Esophagus (tissue), 2 donors: ENCODE results near the gene CRTAP. TPM values are rescaled to one million over a fixed set of nuclear protein-coding genes. Genes with fewer than 3 reads are reported as not detected.
"Not testable (repeated sequence)": the region's sequence is repeated elsewhere in the genome, so short reads cannot be mapped to it uniquely, and the experiment has no call there.

ENCODE experiments used
- H3K27ac ChIP-seq, 2 donors: one replicate each; pipeline ENCODE4 v1.5.1; 2013; ENCODE audit warnings: low read depth in 2 of 2, mild to moderate bottlenecking in 2 of 2, inconsistent platforms in 1 of 2, low read length in 1 of 2, moderate library complexity in 1 of 2
- H3K27me3 ChIP-seq, 2 donors: one replicate each; pipeline ENCODE4 v1.6.1; 2013; ENCODE audit warnings: low read length in 2 of 2, control low read depth in 1 of 2, mild to moderate bottlenecking in 1 of 2; ENCODE audit not compliant: insufficient read depth in 2 of 2, control insufficient read depth in 1 of 2
- H3K36me3 ChIP-seq, 2 donors: one replicate each; pipeline ENCODE4 v1.6.1; 2013; ENCODE audit warnings: low read length in 1 of 2; ENCODE audit not compliant: control insufficient read depth in 2 of 2, insufficient read depth in 2 of 2
- H3K4me1 ChIP-seq, 2 donors: one replicate each; pipeline ENCODE4 v1.6.1; 2013; ENCODE audit warnings: low read length in 1 of 2; ENCODE audit not compliant: control insufficient read depth in 2 of 2, insufficient read depth in 2 of 2
- H3K4me3 ChIP-seq, 2 donors: one replicate each; pipeline ENCODE4 v1.5.1; 2013; ENCODE audit warnings: low read length in 2 of 2, mild to moderate bottlenecking in 2 of 2, low read depth in 1 of 2, moderate library complexity in 1 of 2
- H3K9me3 ChIP-seq, 2 donors: one replicate each; pipeline ENCODE4 v1.6.1; 2013; ENCODE audit warnings: mild to moderate bottlenecking in 2 of 2, low read depth in 1 of 2, low read length in 1 of 2, moderate library complexity in 1 of 2; ENCODE audit not compliant: control insufficient read depth in 2 of 2, insufficient read depth in 1 of 2
- WGBS, 2 donors: extraction: QIAGEN DNeasy Blood & Tissue Kit; methylation state at CpG; one replicate each; pipeline ENCODE4 v1.1.7; 2013; 5-methylcytosine and 5-hydroxymethylcytosine counted together
- polyA plus RNA-seq, 2 donors: library from polyadenylated mRNA; stranded (reverse); fragments of 200-250 nt; gene quantifications; one replicate each; pipeline ENCODE4 v1.2.3, GENCODE V29; 2013
- donor health status: healthy with polysubstance abuse.
- donor health status: Bipolar disorder and iron deficiency.

The CRTAP gene
- polyA plus RNA-seq, 2 donors: 18.1 to 49.0 TPM

DNA sequence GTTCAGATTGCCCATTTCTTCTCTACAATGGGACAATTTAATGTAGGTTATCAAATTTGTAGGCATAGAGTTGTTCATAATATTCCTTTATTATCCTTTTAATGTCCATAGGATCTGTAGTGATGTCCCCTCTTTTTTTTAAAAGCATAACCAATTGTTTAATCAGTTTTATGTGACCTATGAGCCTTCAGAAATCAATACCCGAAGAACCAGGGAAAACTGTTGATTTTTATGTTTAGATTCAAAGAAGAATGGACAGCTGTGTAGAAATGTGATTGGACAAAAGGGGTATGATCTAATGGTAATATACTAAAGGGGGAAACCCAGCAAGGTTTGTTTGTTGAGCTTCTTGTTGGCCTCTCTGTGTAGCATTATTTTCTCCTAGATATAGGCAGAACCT, 65.3 kb downstream of the CRTAP start:
- 73 to 81% methylated on average over 1 of the region's 1 CpG for WGBS, 2 donors
- Histone ChIP-seq H3K4me1 (no peaks in the 10 kb centered on the region), H3K36me3 (no peaks in the 10 kb centered on the region), H3K4me3 (no peak overlapping the region), H3K27me3 (no peaks in the 10 kb centered on the region), H3K27ac (no peak overlapping the region), H3K9me3 (no peaks in the 10 kb centered on the region)

DNA sequence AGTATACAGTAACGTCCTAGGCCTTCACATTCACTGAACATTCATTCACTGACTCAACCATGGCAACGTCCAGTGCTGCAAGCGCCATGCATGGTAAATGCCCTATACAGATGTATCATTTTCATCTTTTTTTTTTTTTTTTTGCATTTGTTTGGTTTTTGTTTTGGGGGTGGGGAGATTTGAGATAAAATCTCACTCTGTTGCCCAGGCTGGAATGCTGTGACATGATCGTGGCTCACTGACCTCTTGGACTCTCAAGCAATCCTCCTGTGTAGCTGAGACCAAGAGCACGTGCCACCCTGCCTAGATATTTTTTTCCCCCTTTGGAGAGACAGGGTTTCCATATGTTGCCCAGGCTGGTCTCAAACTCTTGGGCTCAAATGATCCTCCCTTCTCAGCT, 67.4 kb downstream of the CRTAP start:
- 68 to 69% methylated on average over 5 of the region's 5 CpGs for WGBS, 2 donors
- no peak overlapping the region for H3K27ac ChIP-seq
- no peaks in the 10 kb centered on the region for H3K36me3 ChIP-seq
- H3K4me3 ChIP-seq: no peak overlapping the region
- H3K27me3 ChIP-seq: no peaks in the 10 kb centered on the region
- H3K4me1 ChIP-seq: no peaks in the 10 kb centered on the region
- H3K9me3 ChIP-seq: no peaks in the 10 kb centered on the region

DNA sequence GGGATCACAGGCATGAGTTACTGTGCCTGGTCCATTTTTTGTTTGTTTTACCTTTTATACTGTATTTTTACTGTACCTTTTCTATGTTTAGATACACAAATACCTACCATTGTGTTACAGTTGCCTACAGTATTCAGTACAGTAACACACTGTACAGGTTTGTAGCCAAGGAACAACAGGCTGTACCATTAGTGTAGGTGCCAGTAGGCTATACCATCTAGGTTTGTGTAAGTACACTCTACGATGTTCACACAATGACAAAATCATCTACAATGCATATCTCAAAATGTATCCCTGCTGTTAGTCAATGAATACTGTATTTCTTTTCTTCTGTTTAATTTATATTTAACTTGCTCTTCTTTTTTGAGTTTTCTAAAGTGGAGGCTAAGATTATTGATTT, 67.8 kb downstream of the CRTAP start:
- H3K36me3 ChIP-seq, H3K27ac ChIP-seq: not testable (repeated sequence)
- 87 to 93% methylated on average over 1 of the region's 1 CpG for WGBS, 2 donors

DNA sequence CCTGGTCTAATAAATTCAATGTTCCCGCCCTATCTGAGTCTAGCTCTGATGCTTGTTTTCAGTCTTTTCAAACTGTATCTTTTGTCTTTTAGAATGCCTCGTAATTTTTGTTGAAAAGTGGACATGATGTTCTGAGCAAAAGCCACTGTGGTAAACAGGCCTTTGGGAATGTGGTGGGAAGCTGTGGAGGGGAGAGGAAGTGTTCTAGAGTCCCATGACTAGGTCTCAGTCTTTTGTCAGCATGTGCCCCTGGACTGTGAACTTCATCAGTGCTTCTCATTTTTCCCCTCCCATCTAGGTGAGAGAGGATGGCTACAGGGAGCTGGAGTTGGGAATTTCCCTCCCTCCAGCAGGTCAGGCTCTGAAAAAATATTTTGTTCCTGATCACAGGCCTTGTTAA, 71.0 kb downstream of the CRTAP start:
- Histone ChIP-seq H3K4me1 (no peaks in the 10 kb centered on the region), H3K4me3 (no peak overlapping the region), H3K36me3 (no peaks in the 10 kb centered on the region), H3K27ac (no peak overlapping the region), H3K27me3 (no peaks in the 10 kb centered on the region), H3K9me3 (no peaks in the 10 kb centered on the region)
- WGBS, 2 donors: 76 to 77% methylated on average over 2 of the region's 2 CpGs

More for the DNA sequence above, 67.8 kb downstream of the CRTAP start:
- not testable (repeated sequence) for H3K4me3 ChIP-seq, H3K4me1 ChIP-seq, H3K27me3 ChIP-seq, H3K9me3 ChIP-seq

DNA sequence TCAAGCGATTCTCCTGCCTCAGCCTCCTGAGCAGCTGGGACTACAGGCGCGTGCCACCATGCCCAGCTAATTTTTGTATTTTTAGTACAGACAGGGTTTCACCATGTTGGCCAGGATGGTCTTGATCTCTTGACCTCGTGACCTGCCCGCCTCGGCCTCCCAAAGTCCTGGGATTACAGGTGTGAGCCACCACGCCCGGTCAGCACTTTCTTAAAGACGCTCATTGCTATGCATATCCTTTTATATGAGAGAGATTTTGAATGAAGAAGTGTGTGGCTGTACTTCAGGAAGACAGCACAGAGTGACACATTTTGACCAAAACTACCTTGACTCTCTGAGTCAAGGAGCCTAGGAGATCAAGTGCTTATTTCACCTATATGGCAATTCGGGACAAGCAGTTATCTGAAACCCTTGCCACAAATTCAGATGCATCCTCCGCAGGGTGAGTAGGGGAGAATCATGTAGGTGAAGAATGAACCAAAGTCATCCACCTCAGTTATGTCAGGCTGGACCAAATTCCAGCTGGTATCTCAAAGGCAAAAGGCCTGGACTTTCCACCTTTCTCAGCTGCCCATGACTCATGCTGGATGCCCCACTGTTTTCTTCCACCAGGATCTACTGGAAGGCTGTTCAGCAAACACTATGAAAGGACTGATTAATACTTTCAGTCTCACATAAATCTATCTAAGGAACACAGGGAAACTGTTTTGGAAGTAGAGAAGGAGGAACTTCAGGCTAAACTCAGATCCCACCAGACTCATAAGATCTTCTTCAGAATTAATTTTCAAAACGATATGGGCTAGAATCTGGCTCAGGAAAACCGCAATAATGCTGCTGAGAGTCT, 72.9 kb downstream of the CRTAP start:
- WGBS, 2 donors: 89 to 90% methylated on average over 13 of the region's 13 CpGs
- H3K4me1 ChIP-seq: no peaks in the 10 kb centered on the region
- no peaks in the 10 kb centered on the region for H3K36me3 ChIP-seq
- H3K27me3 ChIP-seq: no peaks in the 10 kb centered on the region
- no peaks in the 10 kb centered on the region for H3K9me3 ChIP-seq
- H3K27ac ChIP-seq: no peak overlapping the region
- H3K4me3 ChIP-seq: no peak overlapping the region

DNA sequence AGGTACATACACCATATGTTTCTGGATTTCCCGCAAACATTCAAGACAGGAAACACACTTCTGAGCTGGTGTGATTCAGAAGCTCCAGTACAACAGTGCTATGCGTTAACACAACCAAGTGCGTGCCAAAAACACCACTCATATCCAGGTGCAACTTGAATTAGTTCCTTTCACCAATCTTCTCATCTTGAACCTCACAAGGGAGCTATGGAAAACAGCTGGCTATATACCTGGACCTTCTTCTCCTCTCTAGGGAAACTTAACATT, 73.5 kb downstream of the CRTAP start:
- no peaks in the 10 kb centered on the region for H3K27me3 ChIP-seq
- 89 to 92% methylated on average over 3 of the region's 3 CpGs for WGBS, 2 donors
- no peak overlapping the region for H3K4me3 ChIP-seq

DNA sequence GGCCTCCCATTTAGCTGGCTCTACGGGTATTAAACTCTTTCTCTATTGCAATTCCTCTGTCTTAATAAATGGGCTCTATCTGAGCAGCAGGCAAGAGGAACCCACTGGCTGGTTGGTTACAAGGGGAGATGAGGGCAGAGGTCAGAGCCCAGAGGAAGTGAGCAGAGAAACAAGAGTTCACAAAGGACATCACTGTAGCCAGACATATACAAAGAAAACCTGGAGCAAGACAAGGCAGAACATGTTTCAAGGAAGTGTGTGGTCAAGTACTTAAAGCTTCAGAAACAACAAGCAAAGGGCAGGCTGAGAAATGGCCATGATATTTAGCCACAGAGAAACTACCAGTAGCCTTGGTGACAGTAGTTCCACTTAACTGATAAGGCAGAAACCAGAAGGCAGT, 80.5 kb downstream of the CRTAP start:
- H3K9me3 ChIP-seq: no peaks in the 10 kb centered on the region
- no peak overlapping the region for H3K27ac ChIP-seq
- 84 to 89% methylated on average over 1 of the region's 1 CpG for WGBS, 2 donors
- no peaks in the 10 kb centered on the region for H3K36me3 ChIP-seq
- no peaks in the 10 kb centered on the region for H3K27me3 ChIP-seq
- H3K4me1 ChIP-seq: no peaks in the 10 kb centered on the region
- no peak overlapping the region for H3K4me3 ChIP-seq

More for the DNA sequence above, 73.5 kb downstream of the CRTAP start:
- no peaks in the 10 kb centered on the region for H3K4me1 ChIP-seq
- no peaks in the 10 kb centered on the region for H3K9me3 ChIP-seq
- H3K36me3 ChIP-seq: no peaks in the 10 kb centered on the region
- H3K27ac ChIP-seq: no peak overlapping the region

DNA sequence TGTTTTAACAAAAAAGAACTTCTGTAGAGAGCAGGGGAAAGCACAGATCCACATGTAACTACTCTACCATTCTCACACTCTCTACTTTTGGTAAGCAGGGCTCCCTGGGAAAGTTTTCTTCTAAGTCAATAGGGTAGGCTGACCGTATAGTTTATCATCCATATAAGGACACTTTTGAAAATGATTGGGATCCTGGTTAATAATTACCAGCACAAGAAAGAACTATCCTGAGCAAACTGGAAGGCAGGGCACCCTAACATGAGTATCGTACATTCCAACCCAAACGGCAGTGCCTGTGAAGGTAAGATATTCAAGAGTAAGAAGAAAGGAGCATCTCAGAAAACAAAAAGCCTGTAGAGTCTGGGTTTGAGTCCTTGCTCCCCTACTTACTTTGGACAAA, 82.7 kb downstream of the CRTAP start:
- Histone ChIP-seq H3K36me3 (no peaks in the 10 kb centered on the region), H3K4me1 (no peaks in the 10 kb centered on the region), H3K27ac (no peak overlapping the region), H3K4me3 (no peak overlapping the region), H3K27me3 (no peaks in the 10 kb centered on the region), H3K9me3 (no peaks in the 10 kb centered on the region)
- 37 to 59% methylated on average over 3 of the region's 3 CpGs for WGBS, 2 donors

Other genes starting within 250 kb of the CRTAP start
- gene CCR4, start 162.4 kb upstream of the CRTAP start, polyA plus RNA-seq: under 1 TPM; 0.06 to 0.13 TPM
- gene GLB1, start 16.9 kb upstream of the CRTAP start, polyA plus RNA-seq: 10 to 100 TPM in 1 of 2 donors, 1 to 10 TPM in 1; 4.2 to 10.6 TPM
- under 1 TPM; 0.40 to 0.73 TPM for gene TMPPE, start 16.9 kb upstream of the CRTAP start, polyA plus RNA-seq
- gene SUSD5, start 104.8 kb downstream of the CRTAP start, polyA plus RNA-seq: under 1 TPM; 0.04 to 0.16 TPM
- 1 to 10 TPM in 1 of 2 donors, under 1 TPM in 1; 0.92 to 1.5 TPM for gene FBXL2, start 163.4 kb downstream of the CRTAP start, polyA plus RNA-seq